Kidney glomerular epithelial cell (primary cell): ENCODE measurements around the gene PSMD13.
A peak's percentile ranks its signal among the peaks of the same experiment; 100 is the strongest.

Experiments
- DNase-seq: peaks from one replicate; lab custom pipeline; 2025; lab: John Stamatoyannopoulos, UW

PSMD13 gene

GRCh38 chr11:204587-205109 lies 32.1 kb upstream of the PSMD13 start:
- no peak for DNase-seq

GRCh38 chr11:205221-206001 lies 31.4 kb upstream of the PSMD13 start:
- no peak for DNase-seq

DNA sequence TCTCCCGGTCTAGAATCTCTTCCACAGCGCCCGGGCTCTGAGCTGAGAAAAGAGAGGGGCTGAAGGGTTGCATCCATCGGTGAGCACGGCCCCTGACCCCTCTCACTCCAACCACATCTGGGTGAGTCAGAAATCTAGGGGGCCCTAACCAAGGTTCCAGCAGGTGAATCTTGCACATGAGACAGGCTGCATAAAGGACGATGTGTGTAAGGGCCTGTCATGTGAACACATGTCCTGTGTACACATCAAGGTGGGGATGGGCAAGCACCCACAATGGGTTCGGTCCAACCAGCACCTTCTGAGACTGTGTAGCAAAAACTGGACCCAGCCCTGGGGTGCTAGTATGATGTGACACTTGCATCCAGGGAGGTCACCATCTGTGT lies 30.8 kb upstream of the PSMD13 start:
- no peak for DNase-seq

DNA sequence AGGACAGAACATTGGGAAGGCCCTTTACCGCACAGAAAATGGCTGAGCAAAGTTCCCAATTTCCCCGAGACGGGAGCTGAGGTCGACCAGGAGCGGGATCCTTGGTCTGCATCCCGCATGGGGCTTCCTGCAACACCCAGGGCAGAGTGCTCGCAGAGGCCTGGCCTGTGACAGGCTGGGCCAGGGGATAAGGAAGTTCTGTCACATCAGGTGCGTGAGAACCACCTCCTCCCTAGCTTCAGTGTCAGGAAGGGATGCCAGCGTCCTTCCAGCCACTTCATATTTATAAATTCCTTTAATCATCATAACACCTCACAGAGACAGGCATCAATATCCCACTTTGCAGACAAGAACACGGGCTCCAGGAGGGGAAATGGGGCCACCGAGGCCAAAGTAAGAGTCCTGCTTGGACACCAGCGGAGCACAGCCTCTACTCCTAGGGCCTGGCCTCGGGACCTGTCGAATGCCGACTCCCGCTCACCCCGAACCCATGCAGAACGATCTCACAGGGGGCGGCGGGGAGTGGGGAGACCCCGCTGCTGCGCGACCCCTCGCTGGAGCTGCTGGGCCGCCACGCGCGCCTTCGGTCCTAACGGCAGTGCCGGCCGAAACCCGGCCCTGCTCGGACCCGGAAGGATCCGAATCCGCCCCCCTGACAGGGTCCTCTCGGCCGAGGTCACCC lies 30.1 kb upstream of the PSMD13 start:
- no peak for DNase-seq

- peak; percentile 95 for DNase-seq
Observed at GRCh38 chr11:207208-207862, 29.4 kb upstream of the PSMD13 start, which contains the start of the genes BET1L and RIC8A. Gene BET1L, minus strand, starts transcription at chr11:207399. Its CDS starts 78 bp downstream, at chr11:207321. Gene RIC8A, plus strand, starts transcription at chr11:207708. Its CDS starts 1,147 bp downstream, at chr11:208855.

- DNase-seq, result no peak
Observed at GRCh38 chr11:207863-208180, 29.0 kb upstream of the PSMD13 start.

DNA sequence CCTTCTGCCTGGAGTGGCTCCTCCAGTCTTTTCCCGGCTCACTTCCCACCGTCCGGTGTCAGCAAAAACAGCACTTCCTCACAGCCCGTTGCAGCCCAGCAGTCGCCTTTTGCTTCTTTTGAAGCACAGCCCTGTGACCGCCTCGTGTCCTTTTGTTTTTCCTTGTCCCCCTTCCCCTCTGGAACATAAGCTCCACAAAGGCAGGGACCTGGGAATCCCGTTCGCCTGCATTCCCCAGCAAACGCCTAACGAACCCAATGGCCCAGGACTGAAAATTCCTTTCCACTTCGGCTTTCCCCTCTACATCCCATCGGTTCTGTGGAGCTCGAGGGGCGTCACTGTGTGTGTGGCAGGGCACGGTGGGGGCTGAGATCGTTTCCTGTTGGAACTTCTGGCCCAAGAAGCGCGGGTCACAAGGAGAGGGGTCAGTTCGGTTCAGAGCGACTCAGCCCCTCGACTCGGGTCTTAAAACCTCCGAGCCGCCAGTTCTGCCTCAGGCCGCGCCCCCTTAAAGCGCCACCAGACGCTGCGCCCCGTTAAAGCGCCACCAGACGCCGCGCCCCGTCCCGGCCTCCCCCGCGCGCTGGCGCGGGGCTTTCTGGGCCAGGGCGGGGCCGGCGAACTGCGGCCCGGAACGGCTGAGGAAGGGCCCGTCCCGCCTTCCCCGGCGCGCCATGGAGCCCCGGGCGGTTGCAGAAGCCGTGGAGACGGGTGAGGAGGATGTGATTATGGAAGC lies 28.4 kb upstream of the PSMD13 start:
- peak; percentile 43 for DNase-seq

DNA sequence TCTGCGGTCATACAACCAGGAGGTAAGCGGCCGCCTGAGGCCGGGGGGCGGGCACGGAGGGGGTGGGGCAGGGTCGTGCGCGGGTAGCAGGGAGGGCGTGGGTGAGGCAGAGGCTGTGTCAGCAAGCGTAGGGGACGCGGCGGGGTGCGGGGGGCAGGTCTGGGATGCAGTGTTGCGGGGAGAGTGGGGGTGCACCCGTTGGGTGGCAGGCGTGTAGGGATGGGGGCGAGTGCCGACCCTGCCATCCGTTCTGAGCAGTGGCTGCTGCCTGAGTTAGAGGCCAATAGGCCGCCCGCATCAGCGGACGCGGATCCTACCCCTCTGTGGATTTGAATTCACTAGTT lies 27.9 kb upstream of the PSMD13 start:
- no peak for DNase-seq

GRCh38 chr11:209275-210121 lies 27.3 kb upstream of the PSMD13 start:
- DNase-seq, result no peak

GRCh38 chr11:210122-210802 lies 26.5 kb upstream of the PSMD13 start:
- DNase-seq, result peak; percentile 69

- DNase-seq, result no peak
Observed at GRCh38 chr11:210803-211180, 26.0 kb upstream of the PSMD13 start.

GRCh38 chr11:211295-211694 lies 25.5 kb upstream of the PSMD13 start:
- DNase-seq, result no peak

- DNase-seq, result no peak
Observed at GRCh38 chr11:211741-212140, 25.0 kb upstream of the PSMD13 start.

- no peak for DNase-seq
Observed at GRCh38 chr11:212150-213100, 24.4 kb upstream of the PSMD13 start.

DNA sequence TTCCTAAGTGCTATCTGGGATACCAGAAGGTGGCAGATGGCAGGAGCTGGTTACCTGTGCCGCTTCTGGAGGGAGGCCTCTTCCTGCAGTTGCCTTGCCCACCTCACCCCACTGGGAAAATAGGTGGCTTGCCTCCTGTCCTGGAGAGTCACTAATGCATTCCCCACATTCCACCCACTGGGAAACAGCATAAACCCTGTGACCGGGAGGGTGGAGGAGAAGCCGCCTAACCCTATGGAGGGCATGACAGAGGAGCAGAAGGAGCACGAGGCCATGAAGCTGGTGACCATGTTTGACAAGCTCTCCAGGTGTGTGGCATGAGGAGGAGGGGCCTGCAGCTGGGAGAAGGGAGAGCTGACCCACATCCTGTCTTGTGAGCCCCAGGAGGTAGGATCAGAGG lies 23.7 kb upstream of the PSMD13 start:
- DNase-seq, result no peak

- DNase-seq, result no peak
Observed at GRCh38 chr11:214083-214482, 22.7 kb upstream of the PSMD13 start.

GRCh38 chr11:215581-216037 lies 21.2 kb upstream of the PSMD13 start:
- no peak for DNase-seq

DNA sequence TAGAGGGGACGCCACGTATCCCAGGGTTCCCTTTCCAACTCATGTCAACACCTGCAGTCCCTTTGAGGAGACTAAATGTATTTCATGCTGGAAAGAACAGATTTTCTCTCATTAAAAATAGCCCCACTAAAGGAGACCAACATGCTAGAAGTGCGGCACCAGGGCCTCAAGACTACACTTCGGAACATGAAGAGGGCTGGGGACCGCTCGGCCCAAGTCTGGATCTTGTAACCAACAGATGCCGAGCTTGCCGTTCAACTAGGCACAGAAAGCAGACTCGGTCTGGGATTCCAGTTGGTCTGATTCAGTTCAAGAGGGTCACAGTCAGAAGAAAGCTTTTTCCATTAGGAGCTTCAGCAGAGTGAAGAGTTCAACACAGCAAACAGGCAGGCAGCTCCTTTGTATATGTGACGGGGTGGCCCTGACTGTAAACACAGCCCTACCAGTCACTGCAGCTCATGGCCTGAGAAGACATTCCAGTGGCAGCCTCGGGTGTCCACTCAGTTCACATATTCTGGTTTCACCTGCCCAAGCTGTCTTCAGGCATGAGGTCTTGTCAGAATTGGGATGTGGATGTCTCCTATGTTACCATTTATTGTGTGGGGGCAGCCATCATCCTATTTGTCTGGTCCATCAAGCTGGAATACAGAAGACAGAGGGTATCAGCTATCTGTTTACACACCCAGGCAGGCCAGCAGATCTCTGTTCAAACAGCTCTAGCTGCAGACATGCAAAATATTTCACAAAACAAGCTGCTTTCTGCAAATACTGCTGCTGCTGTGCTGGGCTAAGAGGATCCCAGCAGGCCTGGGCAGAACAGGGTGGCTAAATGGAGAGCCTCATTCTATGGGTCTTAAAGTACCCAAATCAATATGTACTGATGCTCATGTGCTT lies 20.4 kb upstream of the PSMD13 start:
- DNase-seq, result no peak
